Tibial nerve (tissue), 4 donors: ENCODE data around the gene PLXDC2.

Source experiments
- EP300 ChIP-seq, 2 donors: sonication (generic); formaldehyde crosslinking; IDR thresholded peaks; one replicate each; pipeline ENCODE4 v1.6.1; 2017; ENCODE audit warnings: antibody characterized with exemption in 2 of 2, mild to moderate bottlenecking in 1 of 2
- POLR2A ChIP-seq, 2 donors: fragments of 450-650 bp; IDR thresholded peaks; one replicate each; pipeline ENCODE4 v1.6.1; 2017; ENCODE audit warnings: antibody characterized with exemption in 2 of 2, mild to moderate bottlenecking in 2 of 2, moderate library complexity in 2 of 2
- TF ChIP-seq, protein P1 (sequence below), 5 experiments: fragments of 200-600 bp in 3 of 5; fragments of 450-650 bp in 2 of 5; sonication (generic) in 3 of 5; IDR thresholded peaks; one replicate each; pipeline ENCODE4 v1.5.1; 2016 to 2019; ENCODE audit warnings: antibody characterized with exemption in 5 of 5, mild to moderate bottlenecking in 3 of 5, moderate library complexity in 2 of 5

DNA sequence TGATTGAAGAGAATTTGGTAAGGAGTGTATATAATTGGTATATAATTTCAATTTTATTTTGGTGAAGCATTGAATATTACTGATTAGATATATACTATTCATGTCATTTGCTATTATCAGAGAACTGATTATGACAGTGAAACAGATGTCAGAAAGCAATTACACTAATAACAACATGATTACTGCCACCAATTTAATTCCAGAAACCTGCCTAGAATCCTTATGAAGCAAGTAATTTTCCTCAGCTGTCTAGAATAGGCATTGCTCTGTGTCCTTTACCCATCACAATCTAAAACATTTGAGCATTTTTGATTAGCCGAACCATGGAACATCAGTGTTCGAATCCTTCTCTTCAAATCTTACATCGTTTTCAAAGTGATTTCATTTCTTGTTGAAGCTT is 24.5 kb downstream of the PLXDC2 start:
- TF ChIP-seq, protein P1, sequence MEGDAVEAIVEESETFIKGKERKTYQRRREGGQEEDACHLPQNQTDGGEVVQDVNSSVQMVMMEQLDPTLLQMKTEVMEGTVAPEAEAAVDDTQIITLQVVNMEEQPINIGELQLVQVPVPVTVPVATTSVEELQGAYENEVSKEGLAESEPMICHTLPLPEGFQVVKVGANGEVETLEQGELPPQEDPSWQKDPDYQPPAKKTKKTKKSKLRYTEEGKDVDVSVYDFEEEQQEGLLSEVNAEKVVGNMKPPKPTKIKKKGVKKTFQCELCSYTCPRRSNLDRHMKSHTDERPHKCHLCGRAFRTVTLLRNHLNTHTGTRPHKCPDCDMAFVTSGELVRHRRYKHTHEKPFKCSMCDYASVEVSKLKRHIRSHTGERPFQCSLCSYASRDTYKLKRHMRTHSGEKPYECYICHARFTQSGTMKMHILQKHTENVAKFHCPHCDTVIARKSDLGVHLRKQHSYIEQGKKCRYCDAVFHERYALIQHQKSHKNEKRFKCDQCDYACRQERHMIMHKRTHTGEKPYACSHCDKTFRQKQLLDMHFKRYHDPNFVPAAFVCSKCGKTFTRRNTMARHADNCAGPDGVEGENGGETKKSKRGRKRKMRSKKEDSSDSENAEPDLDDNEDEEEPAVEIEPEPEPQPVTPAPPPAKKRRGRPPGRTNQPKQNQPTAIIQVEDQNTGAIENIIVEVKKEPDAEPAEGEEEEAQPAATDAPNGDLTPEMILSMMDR (IDR thresholded peaks at IDR 0.05), result no peak
- TF ChIP-seq POLR2A (IDR thresholded peaks at IDR 0.05) (no peak), EP300 (IDR thresholded peaks at IDR 0.05) (no peak)
